Endometrial microvascular endothelial cells (primary cell): Measurements from ENCODE around the gene SMIM21. TPM values are rescaled to one million over a fixed set of nuclear protein-coding genes. Genes with fewer than 3 reads are reported as not detected.

Experiments
- in situ Hi-C: cut with HindIII; loops from 2 replicates; pipeline ENCODE4 v1.10.0; 2017; ENCODE audit warnings: low sequenced_read_pairs, low pct_unique_long_range_greater_than_20kb; ENCODE audit errors: inconsistent ontology term
- total RNA-seq: library from RNA; depleted of rRNA; stranded (reverse); fragments of >200 nt; gene quantifications from one replicate; pipeline ENCODE4 v1.2.3, GENCODE V29; 2015; ENCODE audit errors: inconsistent ontology term

The SMIM21 gene
- not detected for total RNA-seq

DNA sequence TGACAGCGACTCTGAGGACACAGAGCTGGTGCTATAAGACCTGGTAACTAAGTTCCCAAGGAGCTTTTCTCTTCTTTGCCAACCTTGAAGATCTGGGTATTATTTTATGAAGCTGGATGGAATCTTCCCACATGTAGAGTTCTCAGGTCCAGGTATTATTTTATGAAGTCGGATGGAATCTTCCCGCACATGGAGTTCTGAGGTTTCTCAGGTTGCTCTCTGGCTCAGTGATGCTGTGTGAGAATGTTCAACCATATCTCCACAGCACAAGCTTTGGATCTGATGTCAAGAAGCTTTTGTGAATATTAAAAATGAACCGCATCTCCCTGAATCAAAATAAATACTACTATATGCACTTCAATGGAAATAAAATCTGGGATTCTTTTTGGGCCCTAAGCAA lies at the start of gene SMIM21:
Gene SMIM21, minus strand, starts transcription at position 101 of the 400 bp plus-strand sequence. CDS start 140 bp downstream, outside the sequence.
- in situ Hi-C loops = no loop called here

DNA sequence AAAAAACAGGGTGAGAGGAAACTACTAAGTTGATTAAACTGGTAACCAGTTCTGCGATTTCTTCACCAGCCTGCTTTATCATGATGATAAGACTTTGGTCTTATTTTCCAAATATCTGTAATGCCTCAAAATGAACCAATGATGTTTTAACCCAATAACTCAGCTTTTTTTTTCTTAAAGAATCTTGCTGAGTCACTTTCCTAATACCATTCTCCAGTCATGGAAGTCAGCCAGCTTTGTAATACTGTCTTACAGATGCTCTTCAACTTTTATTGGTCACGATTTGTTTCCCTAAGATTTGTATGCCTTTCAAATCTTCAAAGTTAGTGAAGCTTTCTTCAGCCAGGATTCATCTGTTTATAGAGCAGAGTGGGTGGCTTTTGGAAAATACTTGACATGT lies 47.7 kb upstream of the SMIM21 start:
- in situ Hi-C loops = no loop called here

DNA sequence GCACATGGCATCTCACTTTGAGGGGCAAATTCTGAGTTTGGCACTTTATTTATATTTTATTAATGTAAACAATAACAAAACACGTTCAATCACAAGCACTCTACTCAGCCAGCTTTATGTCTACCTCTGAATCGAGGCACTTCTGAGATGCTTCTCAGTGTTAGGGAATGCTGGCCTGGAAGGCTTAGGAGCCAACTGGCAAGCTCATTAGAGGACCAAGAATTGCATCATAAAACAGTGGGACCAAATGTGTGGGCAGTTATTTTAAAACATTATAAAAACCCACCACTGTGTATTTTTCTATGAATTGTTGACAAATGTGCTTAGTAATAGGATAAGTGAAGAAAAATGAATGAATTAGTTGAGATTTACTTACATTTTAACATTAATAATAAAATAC lies 46.8 kb upstream of the SMIM21 start:
- in situ Hi-C loops = no loop called here

DNA sequence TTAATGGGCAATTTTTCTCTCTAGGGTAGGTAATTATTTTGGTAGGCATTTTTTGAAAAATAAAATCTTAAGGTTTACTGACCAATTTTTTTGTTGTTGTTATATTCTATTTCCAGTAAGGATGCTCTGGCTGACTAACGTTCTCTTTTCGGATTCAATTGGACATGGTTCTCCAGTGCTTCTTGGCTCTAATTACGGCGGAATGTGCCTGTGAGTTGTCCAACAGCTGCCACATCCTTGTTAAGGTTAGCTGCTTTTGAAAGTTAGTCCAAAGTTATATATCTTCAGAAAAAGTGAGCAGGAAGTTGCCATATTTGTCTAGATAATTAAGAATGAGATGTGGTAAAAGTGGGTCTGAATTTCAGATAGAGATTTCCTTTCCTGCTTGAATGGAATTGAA lies 45.8 kb upstream of the SMIM21 start:
- in situ Hi-C loops = no loop called here

DNA sequence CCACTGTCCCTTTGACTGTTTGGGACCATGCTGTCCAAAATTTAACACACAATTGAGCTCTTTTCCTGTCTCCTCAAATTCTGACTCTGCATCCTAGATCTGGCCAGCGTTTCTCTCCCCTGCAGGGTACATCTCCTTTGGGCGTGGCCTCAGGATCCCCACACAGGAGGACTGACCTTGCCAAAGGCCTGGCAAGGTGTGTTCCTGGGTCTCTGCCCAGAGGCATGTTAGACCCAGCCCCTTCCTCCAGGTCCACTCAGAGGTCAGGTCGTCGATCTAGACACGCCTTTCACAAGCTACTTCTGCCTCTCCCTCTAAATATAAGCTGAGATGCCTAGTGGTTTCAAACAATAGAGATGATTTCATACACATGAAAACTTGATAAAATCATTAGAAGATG lies 45.4 kb upstream of the SMIM21 start:
- in situ Hi-C loops = no loop called here

DNA sequence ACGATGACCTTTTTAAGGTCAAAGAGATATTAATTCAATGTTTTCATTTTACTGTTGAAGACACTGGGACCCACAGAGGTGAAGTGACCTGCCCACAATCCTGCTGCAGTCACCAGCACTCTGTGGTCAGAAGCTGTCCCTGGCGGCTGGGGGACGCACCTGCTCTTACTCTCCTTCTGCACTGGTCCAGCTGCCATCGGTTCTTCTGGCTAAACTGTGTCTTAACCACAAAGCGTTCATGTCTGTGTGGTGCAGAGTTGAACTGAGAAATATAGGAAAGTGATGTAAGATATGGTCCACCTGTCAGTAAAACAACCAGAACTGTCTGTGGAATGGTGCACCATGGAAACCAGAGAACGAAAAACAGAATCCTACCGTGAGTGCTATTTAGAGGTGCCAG lies 44.9 kb upstream of the SMIM21 start:
- in situ Hi-C loops = no loop called here

DNA sequence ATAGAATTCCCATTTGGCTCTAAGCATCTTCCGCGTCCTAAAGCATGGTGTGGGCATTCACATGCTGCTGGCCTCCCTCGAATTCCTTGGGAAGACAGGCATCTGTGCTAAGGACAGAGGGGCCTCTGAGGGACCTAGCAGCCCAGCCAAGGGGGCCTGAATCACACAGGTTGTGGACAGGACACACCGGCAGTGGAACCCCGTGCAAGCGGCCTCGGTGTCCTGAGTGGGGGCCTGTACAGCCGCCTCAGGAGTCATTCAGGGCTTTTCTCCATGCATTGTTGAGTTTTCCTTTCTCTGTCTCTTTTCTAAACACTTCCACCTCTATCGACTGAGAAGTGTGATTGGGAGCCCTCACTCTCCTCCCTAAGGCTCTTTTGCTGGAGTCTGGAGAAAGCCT lies 44.3 kb upstream of the SMIM21 start:
- in situ Hi-C loops = no loop called here

DNA sequence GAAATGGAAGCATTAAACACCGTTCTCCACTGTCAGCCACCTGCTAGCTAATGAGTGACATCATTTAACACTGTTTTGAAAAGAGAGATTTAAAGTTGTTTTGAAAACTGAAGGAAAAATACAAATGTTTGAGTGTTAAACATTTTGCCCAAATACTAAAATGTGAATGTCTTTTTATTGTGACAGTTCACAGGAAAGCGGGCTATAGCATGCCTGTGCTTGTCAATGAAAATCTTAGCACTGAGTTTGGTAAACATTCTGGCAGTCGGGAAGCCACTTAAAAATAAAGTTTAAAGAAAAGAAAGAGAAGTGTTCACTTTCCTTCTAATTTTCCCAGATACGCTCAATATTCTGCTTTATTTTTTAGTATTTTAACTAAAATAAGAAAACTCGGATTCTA lies 40.3 kb upstream of the SMIM21 start:
- in situ Hi-C loops = no loop called here

DNA sequence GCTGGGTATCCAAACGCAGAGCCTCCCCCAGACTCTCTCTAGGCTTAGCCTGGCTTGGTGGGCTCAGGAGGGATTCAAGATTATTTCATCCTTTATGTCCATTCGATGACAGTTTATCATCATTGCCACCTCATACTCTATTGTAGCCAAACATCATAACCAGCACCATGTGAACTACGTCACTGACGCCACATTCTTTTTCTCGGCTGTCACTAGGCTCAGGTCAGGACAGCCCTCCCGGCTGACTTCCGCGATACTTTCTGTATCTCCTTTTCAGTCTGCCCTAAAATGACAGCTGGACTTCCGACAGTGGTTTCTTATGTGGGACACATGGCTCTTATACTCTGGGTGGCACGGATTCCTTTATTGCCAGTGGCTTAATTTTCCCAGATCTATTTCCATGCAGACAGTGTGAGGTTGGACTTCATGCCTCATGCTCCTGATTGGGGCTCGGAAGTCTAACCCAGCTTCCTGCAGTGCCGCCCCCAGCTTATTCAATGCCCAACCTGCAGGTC lies 39.8 kb upstream of the SMIM21 start:
- in situ Hi-C loops = no loop called here

DNA sequence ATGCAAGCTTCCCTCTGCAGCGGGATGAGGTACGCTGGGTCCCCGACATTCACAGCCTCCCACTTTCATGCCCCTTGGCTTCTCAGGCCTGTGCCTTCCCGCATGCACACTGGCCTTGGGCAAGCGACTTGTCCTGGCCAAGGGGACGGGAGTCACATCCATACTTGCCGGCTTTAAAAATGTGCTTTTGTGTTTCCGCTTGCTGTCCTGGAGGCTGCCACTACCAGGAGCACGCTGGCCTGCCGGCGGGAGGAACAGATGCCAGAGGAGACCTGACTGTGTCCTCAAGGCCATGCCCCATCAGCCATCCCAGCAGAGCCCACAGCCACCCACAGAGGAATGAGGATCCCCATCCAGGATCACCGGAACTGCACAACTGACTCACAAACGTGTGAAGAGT lies 36.9 kb upstream of the SMIM21 start:
- in situ Hi-C loops = no loop called here

DNA sequence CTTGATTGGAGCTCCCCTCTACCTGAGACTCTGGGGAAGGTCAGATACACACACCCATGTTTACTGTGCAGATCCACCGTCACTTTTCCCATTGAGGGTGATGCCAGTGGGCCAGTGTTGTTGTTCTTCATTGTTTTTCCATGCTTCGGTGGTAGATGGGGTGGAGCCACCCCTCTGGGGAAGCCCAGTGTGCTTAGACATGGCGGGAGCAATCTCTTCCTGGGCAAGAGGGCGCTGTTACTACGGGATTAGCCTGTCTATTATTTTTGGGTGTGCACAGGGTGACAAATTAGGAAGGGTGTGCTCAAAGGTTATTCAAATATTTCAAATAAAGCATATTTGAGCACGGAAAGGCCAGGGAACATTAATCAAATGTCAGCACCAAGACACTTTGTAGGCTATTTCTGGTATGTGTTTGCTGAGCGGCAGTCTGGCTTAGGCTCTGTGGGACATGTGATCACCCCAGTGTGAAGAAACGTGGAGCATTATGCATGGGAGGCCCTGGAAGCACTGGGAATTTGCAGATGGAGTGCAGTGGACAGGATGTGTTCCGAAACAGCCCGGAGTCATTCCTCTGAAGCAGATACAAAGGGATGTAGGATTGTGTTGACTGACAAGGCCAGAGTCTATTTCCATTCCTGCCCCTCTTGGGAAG lies 34.8 kb upstream of the SMIM21 start:
- in situ Hi-C loops = no loop called here

DNA sequence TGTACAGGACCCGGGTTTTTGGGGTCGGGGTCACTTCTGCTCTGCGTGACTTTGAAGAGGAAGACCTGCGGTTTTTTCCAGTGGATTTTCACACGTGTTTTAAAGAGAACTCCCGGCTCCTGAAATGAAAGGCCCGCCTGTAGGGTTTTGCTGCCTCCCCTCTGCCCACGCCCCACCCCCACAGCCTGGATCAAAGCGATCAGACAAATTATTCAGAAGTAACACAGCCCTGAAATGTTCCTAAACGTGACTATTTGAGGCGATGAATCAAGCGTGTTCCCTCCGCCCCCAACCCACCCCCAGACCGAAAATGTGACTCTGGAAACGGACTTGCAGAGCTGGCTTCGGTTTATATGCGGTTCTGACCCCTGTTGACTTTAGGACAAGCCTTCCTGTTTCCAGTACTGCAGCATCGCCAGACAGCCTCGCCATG lies 28.7 kb upstream of the SMIM21 start:
- in situ Hi-C loops = no loop called here

DNA sequence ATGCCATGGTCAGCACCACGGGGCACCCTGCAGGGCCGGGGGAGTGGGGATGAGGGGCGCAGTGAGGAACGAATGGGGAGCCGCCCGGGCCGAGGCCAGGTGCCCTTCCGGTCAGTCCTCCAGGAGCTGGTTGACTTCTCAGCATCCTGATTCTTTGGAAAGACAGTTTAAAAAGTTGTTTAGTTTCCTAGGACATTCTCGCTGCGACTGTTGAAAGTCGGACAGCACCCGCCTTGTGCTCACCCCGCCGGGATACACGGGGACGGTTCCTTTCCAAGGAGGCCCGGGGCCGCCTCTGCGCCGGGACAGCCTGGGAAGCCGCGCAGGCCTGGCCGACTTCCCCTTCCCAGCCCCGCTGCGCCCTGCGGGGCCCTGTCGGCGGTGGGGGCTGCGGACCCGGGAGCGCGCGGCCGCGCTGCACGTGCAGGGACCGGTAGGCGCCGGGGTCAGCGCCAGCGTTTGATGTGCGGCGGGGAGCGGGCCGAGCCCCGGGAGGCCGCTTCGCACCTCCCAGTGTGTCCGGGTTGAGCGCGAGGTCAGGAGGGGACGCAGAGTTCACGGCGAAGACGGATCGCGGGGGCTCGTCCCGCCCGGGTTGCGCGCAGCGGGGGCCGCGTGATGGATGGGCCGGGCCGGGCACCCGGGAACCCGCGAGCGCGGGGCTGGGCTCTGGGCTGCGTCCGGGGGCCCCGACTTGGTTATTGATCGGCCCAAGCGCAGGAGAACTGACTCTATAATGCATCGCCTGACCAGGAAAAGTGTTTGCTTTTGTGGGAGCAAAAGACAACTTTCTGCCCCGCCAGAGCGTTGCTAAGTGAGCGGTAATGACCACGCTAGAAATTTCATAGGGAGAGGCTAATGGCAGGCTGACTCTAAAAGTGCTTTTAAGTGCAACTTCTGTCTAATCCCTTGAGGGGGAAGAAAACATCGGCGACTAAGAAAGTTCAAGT lies 28.0 kb upstream of the SMIM21 start:
- in situ Hi-C loops = no loop called here

DNA sequence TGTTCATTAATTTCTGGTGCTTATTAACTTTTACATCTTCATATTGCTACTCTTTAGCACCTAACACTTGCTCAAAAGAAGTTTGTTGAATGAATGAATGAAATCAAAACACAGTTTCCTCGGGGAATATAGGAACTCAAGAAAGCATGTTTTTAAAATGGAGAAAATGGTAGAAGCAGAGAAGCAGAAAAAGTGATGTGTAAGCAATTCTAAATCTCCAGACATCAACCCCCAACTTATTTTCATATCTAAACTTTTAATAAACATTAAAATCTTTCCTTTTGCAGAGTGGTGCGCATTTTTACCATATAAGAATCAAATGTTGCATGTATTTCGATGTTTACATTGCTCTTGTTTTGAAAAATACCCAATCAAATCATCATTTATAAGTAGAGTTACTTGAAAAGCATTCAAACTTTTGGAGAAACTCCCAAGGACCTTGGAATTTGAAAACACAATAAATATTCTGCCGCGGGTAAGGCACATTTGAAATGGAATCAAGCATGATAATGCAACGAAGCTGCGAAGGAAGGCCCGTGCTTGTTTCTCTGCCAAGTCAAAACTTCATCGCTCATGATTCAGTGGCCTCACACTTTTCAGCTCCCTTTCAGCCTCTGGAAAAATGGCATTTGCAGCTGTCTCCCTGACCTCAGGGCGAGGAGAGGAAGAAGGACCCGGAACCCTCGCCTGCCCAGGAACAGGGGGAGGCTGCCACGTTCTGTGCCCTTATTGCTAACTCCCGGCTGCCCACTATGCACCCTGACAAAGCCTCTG lies 26.7 kb upstream of the SMIM21 start:
- in situ Hi-C loops = no loop called here

DNA sequence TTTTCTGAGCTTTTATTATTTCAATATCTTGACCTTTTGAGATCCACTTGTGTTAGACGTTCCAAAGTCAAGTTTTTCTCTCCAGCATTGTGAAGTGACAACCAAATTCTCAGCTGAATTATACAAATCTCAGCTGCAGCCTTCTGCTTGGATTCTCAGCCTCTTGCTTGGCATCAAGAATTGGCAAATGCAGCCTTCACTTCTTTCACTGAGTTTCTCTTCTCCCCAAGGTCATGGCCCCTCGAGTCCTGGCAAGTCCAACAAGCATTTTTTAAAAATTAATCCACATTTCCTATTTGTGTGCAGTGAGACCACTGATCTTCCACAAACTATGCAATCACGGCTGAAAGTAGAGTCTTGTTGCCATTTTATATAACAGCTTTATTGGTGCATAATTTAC lies 23.4 kb upstream of the SMIM21 start:
- in situ Hi-C loops = no loop called here

DNA sequence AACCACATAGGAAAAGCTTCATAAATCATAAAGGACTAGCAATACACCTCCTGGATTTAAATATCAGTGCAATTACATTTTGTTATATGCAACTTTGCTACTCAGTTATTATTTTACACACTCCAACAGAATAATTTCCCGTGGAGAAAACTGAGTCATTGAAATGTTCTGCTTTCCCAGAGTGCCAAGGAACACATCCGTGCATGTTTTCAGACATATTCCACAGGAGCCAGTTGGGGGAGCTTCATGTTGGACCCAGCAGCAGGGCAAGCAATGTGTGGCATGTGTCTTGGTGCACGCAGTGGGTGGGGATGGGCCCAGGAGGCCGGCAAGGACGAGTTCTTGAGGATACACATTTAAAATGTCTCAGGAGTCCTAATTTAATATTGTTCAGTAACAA lies 14.4 kb upstream of the SMIM21 start:
- in situ Hi-C loops = no loop called here

DNA sequence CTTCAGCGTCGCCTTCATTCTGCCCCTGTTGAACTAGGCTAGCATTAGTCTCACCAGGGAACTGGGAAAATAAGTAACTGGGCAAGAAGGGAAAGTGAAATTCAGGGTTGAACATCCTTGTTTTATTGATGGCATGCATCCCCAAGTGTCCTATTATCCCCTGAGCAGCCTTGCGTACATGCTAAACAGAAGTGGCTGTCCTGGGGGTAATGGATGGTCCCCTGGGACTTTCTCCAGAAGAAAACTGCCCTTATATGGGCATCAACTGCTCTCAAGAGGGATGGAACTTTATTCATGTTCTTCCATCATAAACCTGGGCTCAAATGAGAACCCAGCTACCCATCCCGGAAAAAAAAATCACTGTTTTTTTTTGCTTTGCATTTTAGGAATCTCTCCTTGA lies 11.8 kb upstream of the SMIM21 start:
- in situ Hi-C loops = no loop called here

DNA sequence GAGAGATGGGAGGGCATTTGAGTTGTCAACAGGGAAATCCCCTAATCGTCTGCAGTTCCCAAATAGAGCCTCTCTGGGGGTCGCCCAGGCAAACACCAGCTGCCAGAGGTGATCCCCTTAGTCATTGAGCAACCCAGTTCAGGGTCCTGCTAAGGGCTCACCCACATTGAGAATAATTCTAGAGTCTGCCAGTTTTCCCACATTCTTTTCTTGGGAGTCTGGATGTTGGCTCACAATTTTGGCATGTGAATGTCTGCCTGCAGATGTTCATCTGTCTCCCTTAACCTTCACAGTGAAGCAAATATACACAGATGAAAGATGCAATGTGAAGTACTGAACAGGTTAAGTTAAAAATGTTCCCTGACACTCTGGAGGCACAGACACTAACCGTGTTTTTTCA lies 11.4 kb upstream of the SMIM21 start:
- in situ Hi-C loops = no loop called here

DNA sequence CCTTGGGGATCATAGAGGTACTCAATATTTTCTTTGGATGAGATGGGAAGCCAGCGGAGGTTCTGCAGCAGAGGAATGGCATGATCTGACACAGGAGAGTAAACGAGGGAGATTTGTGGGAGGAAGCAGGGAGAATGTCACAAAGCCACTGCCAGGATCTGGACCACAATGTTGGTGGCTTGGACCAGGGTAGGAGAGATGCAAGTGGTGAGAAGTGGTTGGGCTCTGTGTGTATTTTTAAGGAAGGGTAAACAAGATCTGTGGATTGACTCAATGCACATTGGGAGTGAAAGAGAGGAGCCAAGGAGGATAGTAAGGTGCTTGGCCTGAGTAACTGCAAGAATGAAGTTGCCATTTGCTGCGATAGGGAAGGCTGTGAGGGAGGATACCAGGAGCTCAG lies 10.5 kb upstream of the SMIM21 start:
- in situ Hi-C loops = no loop called here
